ENCODE data around the gene USP11. TPM values are rescaled to one million over a fixed set of nuclear protein-coding genes. Genes with fewer than 3 reads are reported as not detected.

USP11 gene
- total RNA-seq, 1 donor from 2014 or later, result 194 TPM

DNA sequence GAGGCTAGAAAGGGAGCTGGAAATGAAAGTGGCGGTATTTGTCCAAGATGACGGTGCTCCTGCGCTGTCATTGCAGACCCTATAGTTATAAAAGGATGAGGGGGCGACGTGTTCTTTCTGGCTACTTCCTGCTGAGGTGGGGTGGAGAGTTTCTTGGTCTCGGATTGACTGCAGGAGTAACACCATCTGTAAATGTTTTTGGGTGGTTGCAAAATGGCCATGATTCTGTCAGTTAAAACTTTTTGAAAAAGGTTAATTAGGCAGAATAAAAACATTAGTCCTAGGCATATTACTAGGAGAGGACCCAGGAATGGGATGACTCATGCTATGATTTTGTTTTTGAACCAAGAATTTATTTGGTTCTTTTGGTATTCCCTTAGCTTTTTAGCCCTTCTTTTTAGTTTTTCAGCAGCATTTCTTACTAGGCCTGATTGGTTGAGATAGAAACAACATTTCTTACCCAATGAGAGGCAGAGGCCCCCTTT lies 53.1 kb downstream of the USP11 start:
- no peak overlapping the region for H3K4me3 Mint-ChIP-seq (ENCODE audit: unreplicated experiment)
- no peak for DNase-seq (ENCODE audit: extremely low spot score, unreplicated experiment)
- H3K4me1 Mint-ChIP-seq (ENCODE audit: unreplicated experiment), result no peaks in the 10 kb centered on the region
- H3K27ac Mint-ChIP-seq (ENCODE audit: unreplicated experiment), result no peak overlapping the region
- H3K9me3 Mint-ChIP-seq (ENCODE audit: unreplicated experiment), result no peaks in the 10 kb centered on the region
- no peaks in the 10 kb centered on the region for H3K36me3 Mint-ChIP-seq (ENCODE audit: unreplicated experiment)
- TF ChIP-seq, protein P1, sequence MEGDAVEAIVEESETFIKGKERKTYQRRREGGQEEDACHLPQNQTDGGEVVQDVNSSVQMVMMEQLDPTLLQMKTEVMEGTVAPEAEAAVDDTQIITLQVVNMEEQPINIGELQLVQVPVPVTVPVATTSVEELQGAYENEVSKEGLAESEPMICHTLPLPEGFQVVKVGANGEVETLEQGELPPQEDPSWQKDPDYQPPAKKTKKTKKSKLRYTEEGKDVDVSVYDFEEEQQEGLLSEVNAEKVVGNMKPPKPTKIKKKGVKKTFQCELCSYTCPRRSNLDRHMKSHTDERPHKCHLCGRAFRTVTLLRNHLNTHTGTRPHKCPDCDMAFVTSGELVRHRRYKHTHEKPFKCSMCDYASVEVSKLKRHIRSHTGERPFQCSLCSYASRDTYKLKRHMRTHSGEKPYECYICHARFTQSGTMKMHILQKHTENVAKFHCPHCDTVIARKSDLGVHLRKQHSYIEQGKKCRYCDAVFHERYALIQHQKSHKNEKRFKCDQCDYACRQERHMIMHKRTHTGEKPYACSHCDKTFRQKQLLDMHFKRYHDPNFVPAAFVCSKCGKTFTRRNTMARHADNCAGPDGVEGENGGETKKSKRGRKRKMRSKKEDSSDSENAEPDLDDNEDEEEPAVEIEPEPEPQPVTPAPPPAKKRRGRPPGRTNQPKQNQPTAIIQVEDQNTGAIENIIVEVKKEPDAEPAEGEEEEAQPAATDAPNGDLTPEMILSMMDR (IDR thresholded peaks at IDR 0.05), result no peak
- no peaks in the 10 kb centered on the region for H3K27me3 Mint-ChIP-seq (ENCODE audit: unreplicated experiment)

DNA sequence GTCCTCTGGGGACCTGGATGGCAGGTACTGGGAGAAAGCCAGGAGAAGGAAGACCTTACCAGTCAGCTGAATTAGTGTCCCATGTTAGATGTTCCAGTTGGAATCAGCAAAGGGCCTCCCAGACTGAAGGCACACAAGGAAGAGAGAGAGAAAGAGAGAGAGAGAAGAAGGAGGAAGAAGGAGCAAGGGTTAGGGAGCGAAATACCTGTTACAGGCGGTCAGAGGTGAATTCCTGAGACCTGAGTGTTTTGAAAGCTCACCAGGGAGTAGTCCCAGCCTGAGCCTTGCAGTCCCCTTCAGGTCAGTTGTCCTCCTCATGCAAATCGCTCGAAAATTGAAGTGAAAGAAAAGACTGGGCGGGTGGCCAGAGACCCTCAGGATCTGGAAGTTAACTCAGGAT lies 60.3 kb downstream of the USP11 start:
- peaks cover 11% of the 10 kb centered on the region for H3K27me3 Mint-ChIP-seq (ENCODE audit: unreplicated experiment)
- peaks cover 10% of the 10 kb centered on the region for H3K9me3 Mint-ChIP-seq (ENCODE audit: unreplicated experiment)
- H3K27ac Mint-ChIP-seq (ENCODE audit: unreplicated experiment), result no peak overlapping the region
- H3K36me3 Mint-ChIP-seq (ENCODE audit: unreplicated experiment), result no peaks in the 10 kb centered on the region
- TF ChIP-seq, protein P1 (IDR thresholded peaks at IDR 0.05), result no peak
- no peak overlapping the region for H3K4me3 Mint-ChIP-seq (ENCODE audit: unreplicated experiment)
- no peak for DNase-seq (ENCODE audit: extremely low spot score, unreplicated experiment)
- peaks cover 8% of the 10 kb centered on the region for H3K4me1 Mint-ChIP-seq (ENCODE audit: unreplicated experiment)

DNA sequence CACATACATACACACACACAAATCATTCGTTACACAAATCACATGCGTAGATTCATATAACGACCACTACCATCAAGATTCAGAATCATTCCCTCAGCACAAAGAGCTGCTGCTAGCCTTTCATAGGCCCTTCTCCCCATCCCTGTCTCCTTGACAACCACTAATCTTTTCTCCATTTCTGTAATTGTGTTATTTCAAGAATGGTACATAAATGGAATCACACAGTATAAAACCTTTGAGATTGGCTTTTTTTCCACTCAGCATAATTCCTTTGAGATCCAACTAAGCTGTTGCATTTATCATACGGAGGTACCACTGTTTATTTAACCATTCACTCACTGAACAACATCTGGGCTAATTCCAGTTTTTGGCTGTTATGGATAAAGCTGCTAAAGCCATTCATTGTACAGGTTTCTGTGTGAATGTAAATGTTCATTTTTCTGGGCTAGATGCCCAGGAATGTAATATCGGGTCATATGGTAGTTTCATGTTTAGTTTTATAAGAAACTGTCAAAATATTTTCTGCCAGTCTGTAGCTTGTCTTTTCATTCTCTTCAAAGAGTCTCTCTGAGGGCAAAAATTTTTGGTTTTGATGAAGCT lies 64.1 kb downstream of the USP11 start:
- peaks cover 8% of the 10 kb centered on the region for H3K4me1 Mint-ChIP-seq (ENCODE audit: unreplicated experiment)
- H3K9me3 Mint-ChIP-seq (ENCODE audit: unreplicated experiment), result peaks cover 10% of the 10 kb centered on the region
- no peaks in the 10 kb centered on the region for H3K36me3 Mint-ChIP-seq (ENCODE audit: unreplicated experiment)
- DNase-seq (ENCODE audit: extremely low spot score, unreplicated experiment), result no peak
- TF ChIP-seq, protein P1 (IDR thresholded peaks at IDR 0.05), result no peak
- H3K27me3 Mint-ChIP-seq (ENCODE audit: unreplicated experiment), result peaks cover 8% of the 10 kb centered on the region
- no peak overlapping the region for H3K4me3 Mint-ChIP-seq (ENCODE audit: unreplicated experiment)
- no peak overlapping the region for H3K27ac Mint-ChIP-seq (ENCODE audit: unreplicated experiment)

DNA sequence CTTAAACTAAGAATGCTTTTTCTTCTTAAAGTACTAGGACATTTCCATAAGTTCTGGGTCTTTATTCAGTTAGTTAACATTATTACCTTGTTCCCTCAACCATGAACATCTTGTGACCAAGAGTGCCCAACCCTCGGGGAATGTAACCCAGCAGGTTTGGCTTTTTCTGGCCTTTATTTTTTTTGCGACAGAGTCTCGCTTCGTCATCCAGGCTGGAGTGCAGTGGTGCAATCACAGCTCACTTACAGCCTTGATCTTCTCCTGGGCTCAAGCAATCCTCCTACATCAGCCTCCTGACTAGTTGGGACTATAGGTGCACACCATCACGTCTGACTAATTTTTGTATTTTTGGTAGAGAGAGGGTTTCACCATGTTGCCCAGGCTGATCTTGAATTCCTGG lies 65.1 kb downstream of the USP11 start:
- DNase-seq (ENCODE audit: extremely low spot score, unreplicated experiment), result no peak
- Mint-ChIP-seq H3K9me3 (ENCODE audit: unreplicated experiment) (peaks cover 6% of the 10 kb centered on the region), H3K27ac (ENCODE audit: unreplicated experiment) (no peak overlapping the region), H3K4me3 (ENCODE audit: unreplicated experiment) (no peak overlapping the region), H3K4me1 (ENCODE audit: unreplicated experiment) (peaks cover 8% of the 10 kb centered on the region), H3K27me3 (ENCODE audit: unreplicated experiment) (peaks cover 9% of the 10 kb centered on the region), H3K36me3 (ENCODE audit: unreplicated experiment) (no peaks in the 10 kb centered on the region)
- TF ChIP-seq, protein P1 (IDR thresholded peaks at IDR 0.05), result no peak

Other genes starting within 250 kb of the USP11 start
- gene RGN, start 154.6 kb upstream of the USP11 start, total RNA-seq, result 0.18 TPM in 1 of 2 replicates, not detected in the other
- gene NDUFB11, start 88.3 kb upstream of the USP11 start, total RNA-seq, result 79.8 and 83.6 TPM in 2 replicates
- 36.9 and 37.6 TPM in 2 replicates for gene RBM10, start 87.8 kb upstream of the USP11 start, total RNA-seq
- 347 and 350 TPM in 2 replicates for gene UBA1, start 39.2 kb upstream of the USP11 start, total RNA-seq
- 174 and 177 TPM in 2 replicates for gene CDK16, start 14.3 kb upstream of the USP11 start, total RNA-seq
- 0.13 and 0.16 TPM in 2 replicates for gene ZNF157, start 137.6 kb downstream of the USP11 start, total RNA-seq